HepG2 (cell line): ENCODE data around the gene DLG5. TPM values are rescaled to one million over a fixed set of nuclear protein-coding genes. Genes with fewer than 3 reads are reported as not detected.

Experiments used
- HNRNPK ChIP-seq: fragments of 200-400 bp; formaldehyde crosslinking; IDR thresholded peaks from 2 replicates; pipeline ENCODE4 v1.6.1; 2018; ENCODE audit warnings: low read length, low read depth, moderate library complexity, mild to moderate bottlenecking; ENCODE audit not compliant: poor library complexity, severe bottlenecking
- POLR2G ChIP-seq: fragments of 200-400 bp; formaldehyde crosslinking; IDR thresholded peaks from 2 replicates; pipeline ENCODE4 v1.6.1; 2018; ENCODE audit warnings: mild to moderate bottlenecking, low read depth, low read length, moderate library complexity
- RAD21 ChIP-seq: fragments of 450-650 bp; formaldehyde crosslinking; IDR thresholded peaks from 2 replicates; pipeline ENCODE4 v1.5.0; 2020; ENCODE audit warnings: mild to moderate bottlenecking
- RBFOX2 ChIP-seq: fragments of 200-400 bp; formaldehyde crosslinking; IDR thresholded peaks from 2 replicates; pipeline ENCODE4 v1.6.1; 2017; ENCODE audit warnings: low read depth, mild to moderate bottlenecking, low read length
- SALL1 ChIP-seq: sonication (generic); formaldehyde crosslinking; IDR thresholded peaks from 2 replicates; pipeline ENCODE4 v1.8.0; 2022; ENCODE audit warnings: mild to moderate bottlenecking, missing genetic modification reagents
- TBX2 ChIP-seq: sonication (generic); formaldehyde crosslinking; IDR thresholded peaks from 2 replicates; pipeline ENCODE4 v1.5.0; 2020; ENCODE audit warnings: missing genetic modification reagents, mild to moderate bottlenecking, borderline replicate concordance
- polyA plus RNA-seq, 8 experiments: library from polyadenylated mRNA; depleted of rRNA in 3 of 8; stranded (reverse) in 7 of 8; unstranded in 1 of 8; fragments of >200 nt; fragmentation: Illumina TruSeq in 4 of 8; extraction: Trizol in 4 of 8; gene quantifications; 2 replicates each; pipeline versions ENCODE4 v1.2.1 to v1.2.3, GENCODE V29; 2011 to 2016; ENCODE audit warnings: low read depth in 4 of 8, missing spikeins in 1 of 8, mixed read lengths in 1 of 8; ENCODE audit not compliant: insufficient read depth in 1 of 8
- total RNA-seq, 5 experiments: library from RNA; depleted of rRNA; stranded (reverse); fragments of >200 nt; fragmentation: Illumina TruSeq; extraction: Trizol; gene quantifications; 2 replicates each; pipeline ENCODE4 v1.2.3, GENCODE V29; 2016; ENCODE audit warnings: low read depth in 1 of 5
- TF ChIP-seq, protein P1 (sequence below): sonication (generic); formaldehyde crosslinking; IDR thresholded peaks from 2 replicates; pipeline ENCODE4 v1.4.0; 2020; ENCODE audit warnings: missing genetic modification reagents, mild to moderate bottlenecking, borderline replicate concordance
- TF ChIP-seq, protein P2 (sequence below): sonication (generic); formaldehyde crosslinking; IDR thresholded peaks from 2 replicates; pipeline ENCODE4 v1.4.0; 2020; ENCODE audit warnings: missing genetic modification reagents
- TF ChIP-seq, protein P3 (sequence below): IDR thresholded peaks from 2 replicates; pipeline ENCODE4 v1.6.1; 2016; ENCODE audit warnings: mild to moderate bottlenecking, missing biosample characterization, missing genetic modification reagents
- TF ChIP-seq, protein P4 (sequence below): sonication (generic); formaldehyde crosslinking; IDR thresholded peaks from 2 replicates; pipeline ENCODE4 v1.5.0; 2020; ENCODE audit warnings: missing genetic modification reagents

The DLG5 gene
- total and polyA plus RNA-seq, 2 of the 13 experiments (the other 11 are each of a cell fraction or from before 2014, with no cell fraction given), result 15.5 to 18.2 TPM

DNA sequence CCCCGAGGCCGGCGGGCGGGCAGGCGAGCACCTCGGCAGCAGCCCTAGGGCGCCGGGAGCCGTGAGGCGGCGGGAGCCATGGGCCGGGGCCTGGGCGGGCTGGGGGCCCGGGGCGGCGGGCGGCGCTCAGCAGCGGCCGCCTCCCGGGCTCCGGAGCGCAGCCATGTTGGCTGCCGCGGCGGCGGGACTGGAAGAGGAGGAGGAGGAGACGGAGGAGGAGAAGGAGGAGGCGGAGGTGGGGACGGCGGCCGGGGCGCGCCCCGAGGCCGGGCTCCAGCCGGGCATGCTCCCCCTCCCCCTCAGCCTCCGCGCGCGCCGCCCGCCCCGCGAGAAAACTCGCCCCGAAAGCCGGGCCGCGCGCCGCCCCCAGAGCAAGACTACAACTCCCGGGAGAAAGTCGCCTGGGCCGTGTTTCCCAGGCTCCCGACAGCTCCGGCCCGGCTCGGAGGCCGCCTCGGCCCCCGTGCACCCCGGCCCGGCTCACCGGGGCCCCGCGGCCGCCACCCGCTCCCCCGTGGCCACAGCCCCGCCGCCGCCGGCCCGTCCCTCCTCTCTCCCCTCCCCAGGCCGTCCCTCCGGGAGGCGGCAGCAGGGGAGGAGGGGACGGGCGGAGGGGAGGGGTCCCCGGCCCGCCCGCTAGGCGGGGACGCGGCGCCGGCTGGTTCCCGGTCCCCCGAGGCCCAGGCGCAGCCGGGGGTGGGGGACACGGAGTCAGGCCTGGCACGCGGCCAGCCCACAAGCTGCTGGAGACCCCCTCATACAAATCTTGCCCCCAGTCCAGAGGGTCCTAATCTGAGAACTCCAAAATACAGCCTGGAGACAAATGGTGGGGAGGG, at the start of gene DLG5 (continued):
- TF ChIP-seq, protein P1, sequence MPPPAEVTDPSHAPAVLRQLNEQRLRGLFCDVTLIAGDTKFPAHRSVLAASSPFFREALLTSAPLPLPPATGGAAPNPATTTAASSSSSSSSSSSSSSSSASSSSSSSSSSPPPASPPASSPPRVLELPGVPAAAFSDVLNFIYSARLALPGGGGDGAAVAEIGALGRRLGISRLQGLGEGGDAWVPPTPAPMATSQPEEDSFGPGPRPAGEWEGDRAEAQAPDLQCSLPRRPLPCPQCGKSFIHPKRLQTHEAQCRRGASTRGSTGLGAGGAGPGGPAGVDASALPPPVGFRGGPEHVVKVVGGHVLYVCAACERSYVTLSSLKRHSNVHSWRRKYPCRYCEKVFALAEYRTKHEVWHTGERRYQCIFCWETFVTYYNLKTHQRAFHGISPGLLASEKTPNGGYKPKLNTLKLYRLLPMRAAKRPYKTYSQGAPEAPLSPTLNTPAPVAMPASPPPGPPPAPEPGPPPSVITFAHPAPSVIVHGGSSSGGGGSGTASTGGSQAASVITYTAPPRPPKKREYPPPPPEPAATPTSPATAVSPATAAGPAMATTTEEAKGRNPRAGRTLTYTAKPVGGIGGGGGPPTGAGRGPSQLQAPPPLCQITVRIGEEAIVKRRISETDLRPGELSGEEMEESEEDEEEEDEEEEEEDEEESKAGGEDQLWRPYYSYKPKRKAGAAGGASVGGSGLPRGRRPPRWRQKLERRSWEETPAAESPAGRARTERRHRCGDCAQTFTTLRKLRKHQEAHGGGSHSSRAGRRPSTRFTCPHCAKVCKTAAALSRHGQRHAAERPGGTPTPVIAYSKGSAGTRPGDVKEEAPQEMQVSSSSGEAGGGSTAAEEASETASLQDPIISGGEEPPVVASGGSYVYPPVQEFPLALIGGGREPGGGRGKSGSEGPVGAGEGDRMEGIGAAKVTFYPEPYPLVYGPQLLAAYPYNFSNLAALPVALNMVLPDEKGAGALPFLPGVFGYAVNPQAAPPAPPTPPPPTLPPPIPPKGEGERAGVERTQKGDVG (CRISPR knock-in tag), result no peak
- TF ChIP-seq, protein P2, sequence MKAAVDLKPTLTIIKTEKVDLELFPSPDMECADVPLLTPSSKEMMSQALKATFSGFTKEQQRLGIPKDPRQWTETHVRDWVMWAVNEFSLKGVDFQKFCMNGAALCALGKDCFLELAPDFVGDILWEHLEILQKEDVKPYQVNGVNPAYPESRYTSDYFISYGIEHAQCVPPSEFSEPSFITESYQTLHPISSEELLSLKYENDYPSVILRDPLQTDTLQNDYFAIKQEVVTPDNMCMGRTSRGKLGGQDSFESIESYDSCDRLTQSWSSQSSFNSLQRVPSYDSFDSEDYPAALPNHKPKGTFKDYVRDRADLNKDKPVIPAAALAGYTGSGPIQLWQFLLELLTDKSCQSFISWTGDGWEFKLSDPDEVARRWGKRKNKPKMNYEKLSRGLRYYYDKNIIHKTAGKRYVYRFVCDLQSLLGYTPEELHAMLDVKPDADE (CRISPR knock-in tag), result 0 out of 2 replicates have a peak, but pooled peaks have one; percentile 5
- peak; percentile 52; the same call in 1 of the 2 replicates for TF ChIP-seq RBFOX2
- peak; percentile 50 for TF ChIP-seq POLR2G
- TF ChIP-seq, protein P3, sequence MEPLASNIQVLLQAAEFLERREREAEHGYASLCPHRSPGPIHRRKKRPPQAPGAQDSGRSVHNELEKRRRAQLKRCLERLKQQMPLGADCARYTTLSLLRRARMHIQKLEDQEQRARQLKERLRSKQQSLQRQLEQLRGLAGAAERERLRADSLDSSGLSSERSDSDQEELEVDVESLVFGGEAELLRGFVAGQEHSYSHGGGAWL (CRISPR knock-in tag), result peak; percentile 39; the same call in 1 of the 2 replicates
- TF ChIP-seq, protein P4, sequence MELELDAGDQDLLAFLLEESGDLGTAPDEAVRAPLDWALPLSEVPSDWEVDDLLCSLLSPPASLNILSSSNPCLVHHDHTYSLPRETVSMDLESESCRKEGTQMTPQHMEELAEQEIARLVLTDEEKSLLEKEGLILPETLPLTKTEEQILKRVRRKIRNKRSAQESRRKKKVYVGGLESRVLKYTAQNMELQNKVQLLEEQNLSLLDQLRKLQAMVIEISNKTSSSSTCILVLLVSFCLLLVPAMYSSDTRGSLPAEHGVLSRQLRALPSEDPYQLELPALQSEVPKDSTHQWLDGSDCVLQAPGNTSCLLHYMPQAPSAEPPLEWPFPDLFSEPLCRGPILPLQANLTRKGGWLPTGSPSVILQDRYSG, result 0 out of 2 replicates have a peak, but pooled peaks have one; percentile 9
- 0 out of 2 replicates have a peak, but pooled peaks have one; percentile 4 for TF ChIP-seq TBX2
- TF ChIP-seq SALL1 (CRISPR knock-in tag), result 0 out of 2 replicates have a peak, but pooled peaks have one; percentile 1
- TF ChIP-seq HNRNPK, result peak; percentile 12
- 0 out of 2 replicates have a peak, but pooled peaks have one; percentile 23 for TF ChIP-seq RAD21 (CRISPR knock-in tag)
- TF ChIP-seq, all 625 proteins: peak for 27
